PFSK-1 (cell line): Measurements from ENCODE around the gene STK24. TPM values are rescaled to one million over a fixed set of nuclear protein-coding genes. Genes with fewer than 3 reads are reported as not detected.
A peak's percentile ranks its signal among the peaks of the same experiment; 100 is the strongest.

Source experiments
- FOXP2 ChIP-seq: optimal IDR thresholded peaks from 2 replicates; pipeline ENCODE3; 2011; ENCODE audit warnings: borderline replicate concordance, control low read depth, inconsistent platforms; ENCODE audit not compliant: insufficient read depth; ENCODE audit errors: extremely low read length, extremely low read depth
- POLR2AphosphoS5 ChIP-seq: IDR thresholded peaks from 2 replicates; pipeline ENCODE4 v1.6.1; 2012; ENCODE audit warnings: low read depth, mild to moderate bottlenecking, control low read depth, low read length, moderate library complexity
- SIN3A ChIP-seq: IDR thresholded peaks from 2 replicates; pipeline ENCODE4 v1.6.1; 2012; ENCODE audit warnings: mild to moderate bottlenecking, low read length, moderate library complexity, borderline replicate concordance; ENCODE audit not compliant: insufficient read depth
- TAF1 ChIP-seq: IDR thresholded peaks from 2 replicates; pipeline ENCODE4 v1.6.1; 2012; ENCODE audit warnings: low read length, control low read depth, borderline replicate concordance; ENCODE audit not compliant: insufficient read depth
- polyA plus RNA-seq: library from polyadenylated mRNA; unstranded; fragments of >200 nt; gene quantifications from one replicate; pipeline ENCODE4 v1.2.1, GENCODE V29; 2012; ENCODE audit warnings: low read depth, missing spikeins; ENCODE audit not compliant: insufficient read length
- TF ChIP-seq, protein P1 (sequence below), 2 experiments: IDR thresholded peaks; 2 replicates each; pipeline versions ENCODE4 v1.6.1 to v1.8.0; 2011 to 2012; ENCODE audit warnings: low read depth in 2 of 2, low read length in 2 of 2, control low read depth in 1 of 2, inconsistent platforms in 1 of 2, mild to moderate bottlenecking in 1 of 2, moderate library complexity in 1 of 2; ENCODE audit not compliant: insufficient read depth in 1 of 2

STK24 gene
- polyA plus RNA-seq: 53.6 TPM

DNA sequence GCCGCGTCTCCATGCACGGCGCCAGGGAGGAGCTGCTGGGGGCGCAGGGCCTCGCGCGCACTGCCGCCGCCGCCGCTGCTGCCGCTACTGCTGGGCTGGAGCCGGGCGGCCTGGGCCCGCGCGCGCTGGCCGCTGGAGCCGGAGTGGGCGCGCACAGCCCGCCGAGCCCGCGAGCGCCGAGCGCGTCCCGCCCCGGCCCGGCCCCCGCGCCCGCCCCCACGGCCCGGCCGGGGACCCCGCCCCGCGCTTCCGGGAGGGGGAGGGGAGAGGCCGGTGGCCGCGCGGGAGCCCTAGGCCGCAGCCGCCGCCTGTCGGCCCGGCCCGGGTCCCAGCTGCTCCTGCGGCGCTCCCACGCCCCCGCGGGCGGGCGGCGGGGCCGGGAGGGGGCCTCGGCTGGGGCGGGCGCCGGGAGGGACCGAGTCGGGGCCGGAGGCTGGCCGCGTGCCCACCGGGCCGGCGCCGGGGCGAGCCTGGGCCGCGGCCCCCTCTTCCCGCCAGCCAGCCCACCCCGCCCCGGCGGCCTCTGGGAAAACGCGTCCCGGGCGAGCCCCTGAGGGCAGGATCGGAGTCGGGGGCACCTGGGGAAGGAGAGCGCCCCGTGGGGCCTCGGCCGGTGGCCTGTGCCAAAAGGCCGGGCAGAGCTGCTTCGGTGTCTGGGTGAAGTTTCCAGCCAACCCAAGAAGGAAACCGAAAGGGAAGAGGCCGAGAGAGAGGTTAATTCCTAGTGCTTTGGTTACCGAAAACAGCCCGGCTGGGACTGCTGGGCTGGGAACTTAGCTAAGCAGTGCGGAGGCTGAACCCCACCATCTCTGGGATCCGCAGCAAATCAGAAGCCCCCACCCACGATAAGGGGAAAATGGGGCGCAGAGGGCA is at the start of gene STK24:
TSS of gene STK24 (minus strand) at position 145 of the 873 bp plus-strand sequence. CDS start 321 bp downstream, outside the sequence.
- TF ChIP-seq SIN3A (no peak), POLR2AphosphoS5 (no peak), FOXP2 (peak; percentile 60)

DNA sequence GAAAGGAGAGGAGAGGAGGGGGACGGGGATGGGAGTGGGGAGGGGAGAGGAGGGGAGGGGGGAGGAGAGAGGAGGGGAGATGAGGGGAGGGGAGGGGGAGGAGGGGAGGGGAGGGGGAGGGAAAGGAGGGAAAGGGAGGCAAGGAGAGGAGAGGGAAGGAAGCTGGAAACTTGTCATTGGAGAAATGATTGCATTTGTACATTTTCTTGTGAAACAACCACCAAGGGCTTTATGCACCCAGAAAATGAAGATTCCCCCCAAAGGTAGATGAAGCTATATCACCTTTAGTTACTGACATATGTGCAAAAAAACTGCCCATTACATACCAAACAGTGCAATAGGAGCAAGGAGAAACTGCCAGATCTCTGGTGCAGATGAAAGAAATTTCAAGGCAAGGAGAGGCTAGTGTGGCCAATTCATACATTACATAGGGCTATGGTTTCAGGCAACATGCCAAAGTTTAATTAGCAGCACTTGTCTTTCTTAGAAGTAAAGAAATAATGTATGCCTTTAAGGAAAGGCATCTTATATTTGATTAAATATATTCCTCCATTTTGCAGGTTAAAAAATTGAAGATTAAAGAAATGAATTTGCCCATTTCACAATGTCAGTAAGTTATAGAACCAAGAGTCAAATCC is 49.5 kb upstream of the STK24 start:
- TF ChIP-seq SIN3A (no peak), POLR2AphosphoS5 (no peak), FOXP2 (no peak), TAF1 (no peak)
- TF ChIP-seq, protein P1, sequence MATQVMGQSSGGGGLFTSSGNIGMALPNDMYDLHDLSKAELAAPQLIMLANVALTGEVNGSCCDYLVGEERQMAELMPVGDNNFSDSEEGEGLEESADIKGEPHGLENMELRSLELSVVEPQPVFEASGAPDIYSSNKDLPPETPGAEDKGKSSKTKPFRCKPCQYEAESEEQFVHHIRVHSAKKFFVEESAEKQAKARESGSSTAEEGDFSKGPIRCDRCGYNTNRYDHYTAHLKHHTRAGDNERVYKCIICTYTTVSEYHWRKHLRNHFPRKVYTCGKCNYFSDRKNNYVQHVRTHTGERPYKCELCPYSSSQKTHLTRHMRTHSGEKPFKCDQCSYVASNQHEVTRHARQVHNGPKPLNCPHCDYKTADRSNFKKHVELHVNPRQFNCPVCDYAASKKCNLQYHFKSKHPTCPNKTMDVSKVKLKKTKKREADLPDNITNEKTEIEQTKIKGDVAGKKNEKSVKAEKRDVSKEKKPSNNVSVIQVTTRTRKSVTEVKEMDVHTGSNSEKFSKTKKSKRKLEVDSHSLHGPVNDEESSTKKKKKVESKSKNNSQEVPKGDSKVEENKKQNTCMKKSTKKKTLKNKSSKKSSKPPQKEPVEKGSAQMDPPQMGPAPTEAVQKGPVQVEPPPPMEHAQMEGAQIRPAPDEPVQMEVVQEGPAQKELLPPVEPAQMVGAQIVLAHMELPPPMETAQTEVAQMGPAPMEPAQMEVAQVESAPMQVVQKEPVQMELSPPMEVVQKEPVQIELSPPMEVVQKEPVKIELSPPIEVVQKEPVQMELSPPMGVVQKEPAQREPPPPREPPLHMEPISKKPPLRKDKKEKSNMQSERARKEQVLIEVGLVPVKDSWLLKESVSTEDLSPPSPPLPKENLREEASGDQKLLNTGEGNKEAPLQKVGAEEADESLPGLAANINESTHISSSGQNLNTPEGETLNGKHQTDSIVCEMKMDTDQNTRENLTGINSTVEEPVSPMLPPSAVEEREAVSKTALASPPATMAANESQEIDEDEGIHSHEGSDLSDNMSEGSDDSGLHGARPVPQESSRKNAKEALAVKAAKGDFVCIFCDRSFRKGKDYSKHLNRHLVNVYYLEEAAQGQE (IDR thresholded peaks at IDR 0.05; ENCODE audit: insufficient read depth in 1 of 2, low read depth in 2 of 2, low read length in 2 of 2): no peak

DNA sequence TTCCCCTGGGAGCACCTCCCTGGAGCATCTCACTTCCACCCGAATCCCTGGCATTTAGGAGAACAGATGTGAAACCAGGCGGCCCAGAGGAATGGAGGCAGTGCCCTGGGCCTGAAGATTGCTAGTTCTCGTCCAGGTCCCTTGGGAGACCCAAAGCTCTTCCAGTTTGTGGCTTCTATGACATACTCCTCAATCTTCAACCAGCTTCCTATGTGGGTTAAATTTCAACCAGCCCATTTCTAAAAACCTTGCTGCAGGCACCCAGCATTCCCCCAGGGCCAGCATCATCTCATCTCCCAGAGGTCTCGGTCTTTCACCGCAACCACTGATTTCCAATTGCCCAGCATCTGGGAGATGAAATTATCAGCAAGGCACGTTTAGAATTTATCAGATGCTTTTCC is 46.0 kb upstream of the STK24 start:
- TF ChIP-seq SIN3A: no peak
- TF ChIP-seq, protein P1 (IDR thresholded peaks at IDR 0.05; ENCODE audit: insufficient read depth in 1 of 2, low read depth in 2 of 2, low read length in 2 of 2): no peak
- no peak for TF ChIP-seq POLR2AphosphoS5
- no peak for TF ChIP-seq FOXP2
- no peak for TF ChIP-seq TAF1

DNA sequence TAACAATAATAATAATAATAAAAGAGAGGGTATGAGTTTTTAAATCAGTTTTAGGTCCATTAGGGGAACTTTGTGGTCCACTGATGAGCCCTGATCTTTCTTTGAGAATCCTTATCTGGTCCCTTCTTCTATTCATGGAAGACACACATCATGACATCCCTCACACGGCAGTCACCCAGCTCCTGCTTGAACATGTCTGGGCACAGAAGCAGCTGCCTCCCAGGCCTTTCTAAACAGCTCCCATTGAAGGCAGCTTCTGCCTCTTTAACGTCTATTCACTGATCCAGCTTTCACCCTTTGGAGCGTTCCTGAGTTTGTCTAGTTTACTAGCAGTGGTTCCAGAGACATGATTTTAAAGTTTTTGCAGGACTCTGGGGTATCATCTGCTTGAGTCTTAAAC is 42.6 kb upstream of the STK24 start:
- TF ChIP-seq POLR2AphosphoS5: no peak
- TF ChIP-seq SIN3A: no peak
- TF ChIP-seq TAF1: no peak

DNA sequence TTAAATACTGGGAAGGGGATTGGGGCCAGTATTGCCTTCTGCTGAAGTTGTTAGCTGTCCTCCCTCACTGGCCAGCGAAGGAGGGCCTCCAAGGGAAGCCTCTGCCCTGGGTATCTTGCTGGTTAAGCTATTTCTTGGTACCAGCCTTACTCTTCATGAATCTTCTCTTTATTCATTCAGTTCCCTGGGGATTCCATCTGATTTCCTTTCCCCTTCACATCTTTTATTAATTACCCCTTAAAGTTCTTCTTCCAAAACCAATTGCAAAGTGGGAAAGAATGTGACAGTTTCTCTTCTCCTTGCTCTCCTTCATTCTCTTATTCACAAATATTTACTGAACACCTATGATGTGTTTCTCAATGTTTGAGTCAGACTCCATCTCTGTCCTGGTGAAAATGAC is 36.7 kb upstream of the STK24 start:
- TF ChIP-seq, protein P1 (IDR thresholded peaks at IDR 0.05; ENCODE audit: insufficient read depth in 1 of 2, low read depth in 2 of 2, low read length in 2 of 2): no peak
- TF ChIP-seq POLR2AphosphoS5 (no peak), TAF1 (no peak), SIN3A (no peak), FOXP2 (no peak)
